Uterus (tissue), 4 donors: ENCODE measurements around the gene LUZP2. TPM values are rescaled to one million over a fixed set of nuclear protein-coding genes. Genes with fewer than 3 reads are reported as not detected.

Experiments
- DNase-seq, 2 donors: peaks; one replicate each; pipeline ENCODE4 v3.0.0-alpha.2; 2019 to 2020
- H3K27ac ChIP-seq, 2 donors: fragments of 200-600 bp; sonication (generic); 1 replicate in 1 of 2; 2 replicates in 1 of 2; pipeline ENCODE4 v1.5.1; 2016 to 2018
- H3K27me3 ChIP-seq, 2 donors: fragments of 200-600 bp; sonication (generic); one replicate each; pipeline ENCODE4 v1.5.1; 2018 to 2019; ENCODE audit warnings: control low read depth in 1 of 2
- H3K36me3 ChIP-seq, 2 donors: fragments of 200-600 bp; sonication (generic); one replicate each; pipeline ENCODE4 v1.5.1; 2019; ENCODE audit warnings: control low read depth in 1 of 2
- H3K4me1 ChIP-seq, 2 donors: fragments of 200-600 bp; sonication (generic); one replicate each; pipeline ENCODE4 v1.5.1; 2018 to 2019; ENCODE audit warnings: control low read depth in 1 of 2
- H3K4me3 ChIP-seq, 2 donors: fragments of 200-600 bp; sonication (generic); 1 replicate in 1 of 2; 2 replicates in 1 of 2; pipeline ENCODE4 v1.5.1; 2018 to 2019; ENCODE audit warnings: mild to moderate bottlenecking in 1 of 2
- H3K9me3 ChIP-seq, 2 donors: fragments of 200-600 bp; sonication (generic); one replicate each; pipeline ENCODE4 v1.5.1; 2019; ENCODE audit warnings: control low read depth in 1 of 2
- CTCF ChIP-seq, 4 experiments: fragments of 200-600 bp in 2 of 4; fragments of 450-650 bp in 2 of 4; sonication (generic) in 2 of 4; IDR thresholded peaks; one replicate each; pipeline ENCODE4 v1.5.1; 2016 to 2019; ENCODE audit warnings: antibody characterized with exemption in 4 of 4, mild to moderate bottlenecking in 2 of 4, moderate library complexity in 1 of 4
- POLR2A ChIP-seq, 2 donors: fragments of 450-650 bp; IDR thresholded peaks; one replicate each; pipeline ENCODE4 v1.6.1; 2016; ENCODE audit warnings: antibody characterized with exemption in 2 of 2, mild to moderate bottlenecking in 1 of 2, moderate library complexity in 1 of 2
- intact Hi-C: fragments of 100-400 bp; cut with DNase I; formaldehyde crosslinking; loops from one replicate; pipeline ENCODE4 v1.15.1; 2023; ENCODE audit warnings: low total_unique reads
- small RNA-seq: library from RNA; depleted of rRNA; stranded (forward); fragments of <200 nt; gene quantifications from one replicate; pipeline ENCODE3, GENCODE V24; 2016
- total RNA-seq, 4 donors: library from RNA; depleted of rRNA in 3 of 4; stranded (reverse); fragments of >200 nt in 3 of 4; gene quantifications; one replicate each; pipeline versions ENCODE4 v1.1.0 to v1.2.4, GENCODE V29; 2014 to 2023
- donor health status: DM: yes; HTN: yes; CAD: no.

The LUZP2 gene
- total RNA-seq, 4 donors from 2014 or later: 0.24 to 13.8 TPM; not detected in 2

- H3K27ac ChIP-seq: no peak overlapping the region
These were observed 571.6 kb downstream of the LUZP2 start for GRCh38 chr11:25068451-25068850.

GRCh38 chr11:25094085-25094802 is 597.4 kb downstream of the LUZP2 start:
- TF ChIP-seq CTCF (IDR thresholded peaks at IDR 0.05) (no peak), POLR2A (IDR thresholded peaks at IDR 0.05) (no peak)
- Histone ChIP-seq H3K36me3 (no peaks in the 10 kb centered on the region), H3K4me3 (no peak overlapping the region), H3K27me3 (no peaks in the 10 kb centered on the region), H3K27ac (no peak overlapping the region), H3K4me1 (no peaks in the 10 kb centered on the region), H3K9me3 (no peaks in the 10 kb centered on the region)
- intact Hi-C loops: no loop called here
- DNase-seq: no peak

More at GRCh38 chr11:25068451-25068850, 571.6 kb downstream of the LUZP2 start:
- H3K27me3 ChIP-seq: no peaks in the 10 kb centered on the region
- H3K4me3 ChIP-seq: no peak overlapping the region
- DNase-seq: no peak
- H3K36me3 ChIP-seq: no peaks in the 10 kb centered on the region
- intact Hi-C loops: no loop called here
- H3K9me3 ChIP-seq: no peaks in the 10 kb centered on the region
- H3K4me1 ChIP-seq: no peaks in the 10 kb centered on the region
- TF ChIP-seq POLR2A (IDR thresholded peaks at IDR 0.05) (no peak), CTCF (IDR thresholded peaks at IDR 0.05) (no peak)

- DNase-seq: no peak
- Histone ChIP-seq H3K9me3 (no peaks in the 10 kb centered on the region), H3K4me3 (no peak overlapping the region), H3K36me3 (no peaks in the 10 kb centered on the region), H3K4me1 (no peaks in the 10 kb centered on the region), H3K27me3 (no peaks in the 10 kb centered on the region), H3K27ac (no peak overlapping the region)
- intact Hi-C loops: no loop called here
- TF ChIP-seq POLR2A (IDR thresholded peaks at IDR 0.05) (no peak), CTCF (IDR thresholded peaks at IDR 0.05) (no peak)
These were observed 622.6 kb downstream of the LUZP2 start for GRCh38 chr11:25119416-25119815.

Small RNA genes within 50 kb of the gene (small RNA-seq; reads per million reads assigned to genes)
- not detected for gene RF00019
